ENCODE data around the gene MRPL49.

DNA sequence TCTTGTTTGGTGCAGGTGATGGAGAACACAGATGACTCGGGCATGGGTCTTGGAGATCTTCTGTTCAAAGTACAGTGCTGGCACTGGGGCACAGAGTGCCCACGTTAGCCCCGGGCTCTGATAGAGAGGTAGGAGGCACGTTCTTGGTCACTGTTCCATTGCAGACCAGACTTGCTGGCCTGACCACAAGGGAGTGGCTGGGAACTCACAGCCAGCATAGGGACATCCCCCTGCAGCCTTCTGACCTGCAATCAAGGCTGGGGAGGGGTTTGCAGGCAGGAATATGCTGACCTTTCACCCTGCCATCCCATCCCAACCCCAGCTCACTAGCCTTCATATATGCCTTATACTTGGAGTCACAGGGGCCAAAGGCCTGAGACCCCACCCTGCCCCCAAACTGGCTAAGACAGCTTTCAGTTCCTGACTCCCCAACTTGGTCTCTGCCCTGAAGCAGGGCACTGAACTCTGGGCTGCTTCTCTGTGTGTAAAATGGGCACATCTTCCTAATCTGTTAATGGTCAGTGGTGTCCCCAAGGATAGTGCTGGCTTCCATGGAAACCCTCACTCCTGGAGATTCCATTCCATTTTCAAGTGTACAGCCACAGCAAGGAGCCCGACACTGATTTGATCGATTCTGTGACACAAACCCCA, 4.6 kb downstream of the MRPL49 start:
- TF ChIP-seq, protein P1, sequence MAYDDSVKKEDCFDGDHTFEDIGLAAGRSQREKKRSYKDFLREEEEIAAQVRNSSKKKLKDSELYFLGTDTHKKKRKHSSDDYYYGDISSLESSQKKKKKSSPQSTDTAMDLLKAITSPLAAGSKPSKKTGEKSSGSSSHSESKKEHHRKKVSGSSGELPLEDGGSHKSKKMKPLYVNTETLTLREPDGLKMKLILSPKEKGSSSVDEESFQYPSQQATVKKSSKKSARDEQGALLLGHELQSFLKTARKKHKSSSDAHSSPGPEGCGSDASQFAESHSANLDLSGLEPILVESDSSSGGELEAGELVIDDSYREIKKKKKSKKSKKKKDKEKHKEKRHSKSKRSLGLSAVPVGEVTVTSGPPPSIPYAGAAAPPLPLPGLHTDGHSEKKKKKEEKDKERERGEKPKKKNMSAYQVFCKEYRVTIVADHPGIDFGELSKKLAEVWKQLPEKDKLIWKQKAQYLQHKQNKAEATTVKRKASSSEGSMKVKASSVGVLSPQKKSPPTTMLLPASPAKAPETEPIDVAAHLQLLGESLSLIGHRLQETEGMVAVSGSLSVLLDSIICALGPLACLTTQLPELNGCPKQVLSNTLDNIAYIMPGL (CRISPR knock-in tag; IDR thresholded peaks at IDR 0.05; ENCODE audit: borderline replicate concordance) = no peak
- TF ChIP-seq, protein P2, sequence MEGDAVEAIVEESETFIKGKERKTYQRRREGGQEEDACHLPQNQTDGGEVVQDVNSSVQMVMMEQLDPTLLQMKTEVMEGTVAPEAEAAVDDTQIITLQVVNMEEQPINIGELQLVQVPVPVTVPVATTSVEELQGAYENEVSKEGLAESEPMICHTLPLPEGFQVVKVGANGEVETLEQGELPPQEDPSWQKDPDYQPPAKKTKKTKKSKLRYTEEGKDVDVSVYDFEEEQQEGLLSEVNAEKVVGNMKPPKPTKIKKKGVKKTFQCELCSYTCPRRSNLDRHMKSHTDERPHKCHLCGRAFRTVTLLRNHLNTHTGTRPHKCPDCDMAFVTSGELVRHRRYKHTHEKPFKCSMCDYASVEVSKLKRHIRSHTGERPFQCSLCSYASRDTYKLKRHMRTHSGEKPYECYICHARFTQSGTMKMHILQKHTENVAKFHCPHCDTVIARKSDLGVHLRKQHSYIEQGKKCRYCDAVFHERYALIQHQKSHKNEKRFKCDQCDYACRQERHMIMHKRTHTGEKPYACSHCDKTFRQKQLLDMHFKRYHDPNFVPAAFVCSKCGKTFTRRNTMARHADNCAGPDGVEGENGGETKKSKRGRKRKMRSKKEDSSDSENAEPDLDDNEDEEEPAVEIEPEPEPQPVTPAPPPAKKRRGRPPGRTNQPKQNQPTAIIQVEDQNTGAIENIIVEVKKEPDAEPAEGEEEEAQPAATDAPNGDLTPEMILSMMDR (IDR thresholded peaks at IDR 0.05) = no peak
- TF ChIP-seq MYC (IDR thresholded peaks at IDR 0.05; ENCODE audit: borderline replicate concordance, low read length) = no peak
- no peak for TF ChIP-seq TP53 (CRISPR knock-in tag; IDR thresholded peaks at IDR 0.05)
- TF ChIP-seq, protein P3, sequence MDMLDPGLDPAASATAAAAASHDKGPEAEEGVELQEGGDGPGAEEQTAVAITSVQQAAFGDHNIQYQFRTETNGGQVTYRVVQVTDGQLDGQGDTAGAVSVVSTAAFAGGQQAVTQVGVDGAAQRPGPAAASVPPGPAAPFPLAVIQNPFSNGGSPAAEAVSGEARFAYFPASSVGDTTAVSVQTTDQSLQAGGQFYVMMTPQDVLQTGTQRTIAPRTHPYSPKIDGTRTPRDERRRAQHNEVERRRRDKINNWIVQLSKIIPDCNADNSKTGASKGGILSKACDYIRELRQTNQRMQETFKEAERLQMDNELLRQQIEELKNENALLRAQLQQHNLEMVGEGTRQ (IDR thresholded peaks at IDR 0.05) = no peak
